Body of pancreas (tissue), 4 donors: Measurements from ENCODE around the gene NEK10. TPM values are rescaled to one million over a fixed set of nuclear protein-coding genes. Genes with fewer than 3 reads are reported as not detected.

ENCODE experiments used
- ATAC-seq: fragments of 150-250 bp; one replicate; pipeline ENCODE4 v1.9.1; 2016
- DNase-seq, 4 donors: peaks; one replicate each; pipeline ENCODE4 v3.0.0-alpha.2; 2019
- H3K27ac ChIP-seq, 4 donors: fragments of 200-600 bp; sonication (generic); 1 replicate in 3 of 4; 2 replicates in 1 of 4; pipeline versions ENCODE4 v1.5.1 to v1.6.1; 2016 to 2019; ENCODE audit warnings: mild to moderate bottlenecking in 1 of 4, mixed read lengths in 1 of 4, moderate library complexity in 1 of 4
- H3K27me3 ChIP-seq, 2 donors: fragments of 200-600 bp; sonication (generic); one replicate each; pipeline ENCODE4 v1.6.0; 2016; ENCODE audit warnings: mild to moderate bottlenecking in 1 of 2
- H3K36me3 ChIP-seq, 2 donors: fragments of 200-600 bp; sonication (generic); replicated peaks in 1 of 2; 2 replicates each; pipeline ENCODE4 v1.5.1; 2016; ENCODE audit warnings: low read depth in 2 of 2; ENCODE audit not compliant: insufficient read depth in 1 of 2
- H3K4me1 ChIP-seq: fragments of 200-600 bp; sonication (generic); one replicate; pipeline ENCODE4 v1.6.0; 2016
- H3K4me3 ChIP-seq, 2 donors: fragments of 200-600 bp; sonication (generic); 1 replicate in 1 of 2; 2 replicates in 1 of 2; pipeline ENCODE4 v1.5.1; 2016 to 2019
- H3K9me3 ChIP-seq, 3 donors: fragments of 200-600 bp; sonication (generic); 1 replicate in 2 of 3; 2 replicates in 1 of 3; pipeline ENCODE4 v1.5.1; 2016
- CTCF ChIP-seq, 7 experiments: fragments of 450-650 bp in 4 of 7; fragments of 200-600 bp in 3 of 7; sonication (generic) in 3 of 7; IDR thresholded peaks; one replicate each; pipeline ENCODE4 v1.5.1; 2016 to 2019; ENCODE audit warnings: antibody characterized with exemption in 7 of 7
- POLR2A ChIP-seq, 3 donors: fragments of 450-650 bp; IDR thresholded peaks; one replicate each; pipeline ENCODE4 v1.6.1; 2016; ENCODE audit warnings: antibody characterized with exemption in 3 of 3, mild to moderate bottlenecking in 2 of 3
- WGBS, 2 donors: methylation state at CpG; one replicate each; pipeline ENCODE4 v1.1.5; 2017; 5-methylcytosine and 5-hydroxymethylcytosine counted together
- intact Hi-C: fragments of 100-400 bp; cut with DNase I; formaldehyde crosslinking; loops from one replicate; pipeline ENCODE4 v1.15.1; 2023
- total RNA-seq, 2 donors: library from RNA; depleted of rRNA; stranded (reverse); fragments of >200 nt; gene quantifications; one replicate each; pipeline ENCODE4 v1.1.0, GENCODE V29; 2016

The NEK10 gene
- total RNA-seq, 2 donors from 2014 or later = 0.33 to 0.78 TPM

GRCh38 chr3:27108322-27108721 is 260.9 kb downstream of the NEK10 start:
- DNase-seq (no peak), ATAC-seq (no peak)
- intact Hi-C loops = no loop called here
- no peak for TF ChIP-seq CTCF (IDR thresholded peaks at IDR 0.05)
- Histone ChIP-seq H3K27me3 (no peaks in the 10 kb centered on the region), H3K9me3 (no peaks in the 10 kb centered on the region), H3K4me3 (no peak overlapping the region), H3K27ac (no peak overlapping the region), H3K4me1 (no peaks in the 10 kb centered on the region), H3K36me3 (no peaks in the 10 kb centered on the region)
- 90 to 95% methylated on average over 4 of the region's 4 CpGs for WGBS, 2 donors

GRCh38 chr3:27105904-27106303 is 263.3 kb downstream of the NEK10 start:
- TF ChIP-seq CTCF (IDR thresholded peaks at IDR 0.05) (peak in 4 of 7 experiments; percentile 9 to 26 (median 16)), POLR2A (IDR thresholded peaks at IDR 0.05) (no peak)
- peak in 3 of 4 donors; percentile 16 to 48 (median 18) for DNase-seq
- intact Hi-C loops = no loop called here
- H3K27me3 ChIP-seq = no peaks in the 10 kb centered on the region
- no peaks in the 10 kb centered on the region for H3K9me3 ChIP-seq
- H3K4me3 ChIP-seq = no peak overlapping the region
- ATAC-seq = peak; percentile 53
- H3K36me3 ChIP-seq = no peaks in the 10 kb centered on the region
- H3K4me1 ChIP-seq = no peaks in the 10 kb centered on the region
- 46 to 65% methylated on average over 6 of the region's 6 CpGs for WGBS, 2 donors
- H3K27ac ChIP-seq = no peak overlapping the region

GRCh38 chr3:27097182-27097581 is 272.0 kb downstream of the NEK10 start:
- 50 to 63% methylated on average over 1 of the region's 1 CpG for WGBS, 2 donors
- DNase-seq (no peak), ATAC-seq (no peak)
- H3K36me3 ChIP-seq = no peaks in the 10 kb centered on the region
- no peaks in the 10 kb centered on the region for H3K4me1 ChIP-seq
- intact Hi-C loops = no loop called here
- TF ChIP-seq CTCF (IDR thresholded peaks at IDR 0.05) = no peak
- TF ChIP-seq POLR2A (IDR thresholded peaks at IDR 0.05) = no peak
- no peaks in the 10 kb centered on the region for H3K27me3 ChIP-seq
- no peak overlapping the region for H3K27ac ChIP-seq
- no peaks in the 10 kb centered on the region for H3K9me3 ChIP-seq
- H3K4me3 ChIP-seq = no peak overlapping the region

GRCh38 chr3:27095553-27096222 is 273.5 kb downstream of the NEK10 start:
- Histone ChIP-seq H3K4me3 (no peak overlapping the region), H3K27ac (no peak overlapping the region), H3K9me3 (no peaks in the 10 kb centered on the region), H3K36me3 (no peaks in the 10 kb centered on the region), H3K4me1 (no peaks in the 10 kb centered on the region), H3K27me3 (no peaks in the 10 kb centered on the region)
- no peak for ATAC-seq
- 11 to 21% methylated on average over 2 of the region's 2 CpGs for WGBS, 2 donors
- intact Hi-C loops = no loop called here
- no peak for TF ChIP-seq CTCF (IDR thresholded peaks at IDR 0.05)
- TF ChIP-seq POLR2A (IDR thresholded peaks at IDR 0.05) = no peak
- no peak for DNase-seq

- no peak for ATAC-seq
Measured at GRCh38 chr3:27094721-27095120, 274.5 kb downstream of the NEK10 start.

More at GRCh38 chr3:27094721-27095120, 274.5 kb downstream of the NEK10 start:
- WGBS, 2 donors = 39 to 43% methylated on average over 4 of the region's 4 CpGs
- intact Hi-C loops = no loop called here
- H3K9me3 ChIP-seq = no peaks in the 10 kb centered on the region
- no peaks in the 10 kb centered on the region for H3K27me3 ChIP-seq
- no peak for TF ChIP-seq POLR2A (IDR thresholded peaks at IDR 0.05)
- TF ChIP-seq CTCF (IDR thresholded peaks at IDR 0.05) = no peak
- no peak overlapping the region for H3K4me3 ChIP-seq
- H3K4me1 ChIP-seq = no peaks in the 10 kb centered on the region
- H3K36me3 ChIP-seq = no peaks in the 10 kb centered on the region
- no peak for DNase-seq
- no peak overlapping the region for H3K27ac ChIP-seq
